ENCODE results near the gene OSBPL9.

The OSBPL9 gene

DNA sequence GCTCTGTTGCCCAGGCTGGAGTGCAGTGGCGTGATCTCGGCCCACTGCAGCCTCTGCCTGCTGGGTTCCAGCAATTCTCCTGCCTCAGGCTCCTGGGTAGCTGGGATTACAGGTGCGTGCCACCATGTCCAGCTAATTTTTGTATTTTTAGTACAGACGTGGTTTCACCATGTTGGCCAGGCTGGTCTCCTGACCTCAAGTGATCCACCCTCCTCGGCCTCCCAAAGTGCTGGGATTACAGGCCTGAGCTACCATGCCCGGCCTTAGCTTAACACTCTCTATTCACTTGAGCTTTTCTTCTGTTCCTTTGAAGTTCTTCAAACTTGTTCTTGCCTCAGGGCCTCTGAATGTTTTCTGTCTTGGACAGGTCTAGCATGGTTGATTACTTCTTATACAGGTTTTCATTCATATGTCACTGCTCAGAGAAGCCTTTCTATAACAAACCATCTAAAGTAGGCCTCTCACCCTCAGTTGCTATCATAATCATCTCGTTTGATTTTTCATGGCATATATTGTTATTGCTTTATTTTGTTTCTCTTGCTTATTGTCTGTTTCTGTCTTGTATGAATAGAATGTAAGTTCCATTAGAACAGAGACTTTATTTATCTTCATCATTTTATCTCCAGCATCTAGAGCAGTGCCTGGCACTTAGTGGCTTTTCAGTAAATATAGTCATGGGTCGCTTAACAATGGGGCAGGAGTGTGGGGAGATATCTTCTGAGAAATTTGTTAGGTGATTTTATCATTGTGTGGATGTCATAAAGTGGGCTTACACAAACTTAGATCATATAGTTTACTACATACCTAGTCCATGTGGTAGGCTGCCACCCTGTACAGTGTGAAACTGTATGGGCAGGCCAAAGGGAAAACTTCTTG is 12.1 kb downstream of the OSBPL9 start:
- TF ChIP-seq GABPA (IDR thresholded peaks at IDR 0.05; ENCODE audit: low read depth) = no peak
- no peak for TF ChIP-seq SPI1 (IDR thresholded peaks at IDR 0.05; ENCODE audit: borderline replicate concordance, low read depth)
- no peak for TF ChIP-seq POLR2AphosphoS5 (IDR thresholded peaks at IDR 0.05; ENCODE audit: low read depth)
- TF ChIP-seq, protein P1, sequence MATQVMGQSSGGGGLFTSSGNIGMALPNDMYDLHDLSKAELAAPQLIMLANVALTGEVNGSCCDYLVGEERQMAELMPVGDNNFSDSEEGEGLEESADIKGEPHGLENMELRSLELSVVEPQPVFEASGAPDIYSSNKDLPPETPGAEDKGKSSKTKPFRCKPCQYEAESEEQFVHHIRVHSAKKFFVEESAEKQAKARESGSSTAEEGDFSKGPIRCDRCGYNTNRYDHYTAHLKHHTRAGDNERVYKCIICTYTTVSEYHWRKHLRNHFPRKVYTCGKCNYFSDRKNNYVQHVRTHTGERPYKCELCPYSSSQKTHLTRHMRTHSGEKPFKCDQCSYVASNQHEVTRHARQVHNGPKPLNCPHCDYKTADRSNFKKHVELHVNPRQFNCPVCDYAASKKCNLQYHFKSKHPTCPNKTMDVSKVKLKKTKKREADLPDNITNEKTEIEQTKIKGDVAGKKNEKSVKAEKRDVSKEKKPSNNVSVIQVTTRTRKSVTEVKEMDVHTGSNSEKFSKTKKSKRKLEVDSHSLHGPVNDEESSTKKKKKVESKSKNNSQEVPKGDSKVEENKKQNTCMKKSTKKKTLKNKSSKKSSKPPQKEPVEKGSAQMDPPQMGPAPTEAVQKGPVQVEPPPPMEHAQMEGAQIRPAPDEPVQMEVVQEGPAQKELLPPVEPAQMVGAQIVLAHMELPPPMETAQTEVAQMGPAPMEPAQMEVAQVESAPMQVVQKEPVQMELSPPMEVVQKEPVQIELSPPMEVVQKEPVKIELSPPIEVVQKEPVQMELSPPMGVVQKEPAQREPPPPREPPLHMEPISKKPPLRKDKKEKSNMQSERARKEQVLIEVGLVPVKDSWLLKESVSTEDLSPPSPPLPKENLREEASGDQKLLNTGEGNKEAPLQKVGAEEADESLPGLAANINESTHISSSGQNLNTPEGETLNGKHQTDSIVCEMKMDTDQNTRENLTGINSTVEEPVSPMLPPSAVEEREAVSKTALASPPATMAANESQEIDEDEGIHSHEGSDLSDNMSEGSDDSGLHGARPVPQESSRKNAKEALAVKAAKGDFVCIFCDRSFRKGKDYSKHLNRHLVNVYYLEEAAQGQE (IDR thresholded peaks at IDR 0.05; ENCODE audit: insufficient replicate concordance, low read depth) = no peak
- TF ChIP-seq, protein P2, sequence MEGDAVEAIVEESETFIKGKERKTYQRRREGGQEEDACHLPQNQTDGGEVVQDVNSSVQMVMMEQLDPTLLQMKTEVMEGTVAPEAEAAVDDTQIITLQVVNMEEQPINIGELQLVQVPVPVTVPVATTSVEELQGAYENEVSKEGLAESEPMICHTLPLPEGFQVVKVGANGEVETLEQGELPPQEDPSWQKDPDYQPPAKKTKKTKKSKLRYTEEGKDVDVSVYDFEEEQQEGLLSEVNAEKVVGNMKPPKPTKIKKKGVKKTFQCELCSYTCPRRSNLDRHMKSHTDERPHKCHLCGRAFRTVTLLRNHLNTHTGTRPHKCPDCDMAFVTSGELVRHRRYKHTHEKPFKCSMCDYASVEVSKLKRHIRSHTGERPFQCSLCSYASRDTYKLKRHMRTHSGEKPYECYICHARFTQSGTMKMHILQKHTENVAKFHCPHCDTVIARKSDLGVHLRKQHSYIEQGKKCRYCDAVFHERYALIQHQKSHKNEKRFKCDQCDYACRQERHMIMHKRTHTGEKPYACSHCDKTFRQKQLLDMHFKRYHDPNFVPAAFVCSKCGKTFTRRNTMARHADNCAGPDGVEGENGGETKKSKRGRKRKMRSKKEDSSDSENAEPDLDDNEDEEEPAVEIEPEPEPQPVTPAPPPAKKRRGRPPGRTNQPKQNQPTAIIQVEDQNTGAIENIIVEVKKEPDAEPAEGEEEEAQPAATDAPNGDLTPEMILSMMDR (IDR thresholded peaks at IDR 0.05; ENCODE audit: insufficient read depth, low read length) = no peak
- no peaks in the 10 kb centered on the region for H3K27me3 ChIP-seq (ENCODE audit: insufficient read depth, poor library complexity, severe bottlenecking)
- no peak overlapping the region for H3K27ac ChIP-seq (replicated peaks)
- no peak for DNase-seq (ENCODE audit: low read depth in 1 of 2, low spot score in 1 of 2)
- no peak overlapping the region for H3K4me3 ChIP-seq (replicated peaks; ENCODE audit: insufficient read depth, low read length)

DNA sequence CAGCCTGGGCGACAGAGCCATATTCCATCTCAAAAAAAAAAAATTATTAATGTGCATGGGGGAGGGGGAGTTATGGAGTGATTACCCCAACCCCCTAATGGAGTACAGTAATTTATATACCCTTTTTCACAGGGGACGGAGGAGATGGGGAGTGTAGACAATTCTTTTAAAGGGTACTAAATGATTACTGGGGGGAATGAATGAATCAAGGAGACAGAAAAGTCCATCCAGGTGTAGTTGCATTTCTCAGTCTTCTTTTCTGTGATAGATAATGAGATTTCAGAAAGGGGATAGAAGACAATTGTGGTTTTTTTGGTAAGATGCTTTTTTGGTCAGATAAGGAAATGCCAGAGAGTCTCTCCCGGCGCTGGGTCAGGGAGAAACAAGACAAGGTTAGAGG is 13.0 kb downstream of the OSBPL9 start:
- H3K27me3 ChIP-seq (ENCODE audit: insufficient read depth, poor library complexity, severe bottlenecking) = no peaks in the 10 kb centered on the region
- TF ChIP-seq, protein P1 (IDR thresholded peaks at IDR 0.05; ENCODE audit: insufficient replicate concordance, low read depth) = no peak
- no peak for TF ChIP-seq SPI1 (IDR thresholded peaks at IDR 0.05; ENCODE audit: borderline replicate concordance, low read depth)
- no peak for TF ChIP-seq GABPA (IDR thresholded peaks at IDR 0.05; ENCODE audit: low read depth)
- TF ChIP-seq POLR2AphosphoS5 (IDR thresholded peaks at IDR 0.05; ENCODE audit: low read depth) = no peak
- TF ChIP-seq, protein P2 (IDR thresholded peaks at IDR 0.05; ENCODE audit: insufficient read depth, low read length) = no peak
- H3K27ac ChIP-seq (replicated peaks) = no peak overlapping the region
- no peak for DNase-seq (ENCODE audit: low read depth in 1 of 2, low spot score in 1 of 2)
- no peak overlapping the region for H3K4me3 ChIP-seq (replicated peaks; ENCODE audit: insufficient read depth, low read length)

- DNase-seq (ENCODE audit: low read depth in 1 of 2, low spot score in 1 of 2) = no peak
- H3K4me3 ChIP-seq (replicated peaks; ENCODE audit: insufficient read depth, low read length) = no peak overlapping the region
- no peaks in the 10 kb centered on the region for H3K27me3 ChIP-seq (ENCODE audit: insufficient read depth, poor library complexity, severe bottlenecking)
- TF ChIP-seq, protein P1 (IDR thresholded peaks at IDR 0.05; ENCODE audit: insufficient replicate concordance, low read depth) = no peak
- TF ChIP-seq, protein P2 (IDR thresholded peaks at IDR 0.05; ENCODE audit: insufficient read depth, low read length) = no peak
- TF ChIP-seq SPI1 (IDR thresholded peaks at IDR 0.05; ENCODE audit: borderline replicate concordance, low read depth) (no peak), POLR2AphosphoS5 (IDR thresholded peaks at IDR 0.05; ENCODE audit: low read depth) (no peak), GABPA (IDR thresholded peaks at IDR 0.05; ENCODE audit: low read depth) (no peak)
- H3K27ac ChIP-seq (replicated peaks) = no peak overlapping the region
Observed at GRCh38 chr1:51630393-51630792, 13.5 kb downstream of the OSBPL9 start.
